GM21360 (cell line): ENCODE measurements around the gene RRH.

Experiments used
- ATAC-seq: cut with Tn5 transposase; IDR thresholded peaks from one replicate; pipeline ENCODE4 v1.9.1; 2021; ENCODE audit warnings: mild to moderate bottlenecking, moderate library complexity; ENCODE audit not compliant: unreplicated experiment

The RRH gene

GRCh38 chr4:109886303-109886702, 58.5 kb downstream of the RRH start:
- ATAC-seq: no peak

- no peak for ATAC-seq
These were observed 59.3 kb downstream of the RRH start for GRCh38 chr4:109887071-109887470.

GRCh38 chr4:109890076-109890475, 62.3 kb downstream of the RRH start:
- ATAC-seq: no peak
